ENCODE results near the gene SFSWAP.

Gene SFSWAP

DNA sequence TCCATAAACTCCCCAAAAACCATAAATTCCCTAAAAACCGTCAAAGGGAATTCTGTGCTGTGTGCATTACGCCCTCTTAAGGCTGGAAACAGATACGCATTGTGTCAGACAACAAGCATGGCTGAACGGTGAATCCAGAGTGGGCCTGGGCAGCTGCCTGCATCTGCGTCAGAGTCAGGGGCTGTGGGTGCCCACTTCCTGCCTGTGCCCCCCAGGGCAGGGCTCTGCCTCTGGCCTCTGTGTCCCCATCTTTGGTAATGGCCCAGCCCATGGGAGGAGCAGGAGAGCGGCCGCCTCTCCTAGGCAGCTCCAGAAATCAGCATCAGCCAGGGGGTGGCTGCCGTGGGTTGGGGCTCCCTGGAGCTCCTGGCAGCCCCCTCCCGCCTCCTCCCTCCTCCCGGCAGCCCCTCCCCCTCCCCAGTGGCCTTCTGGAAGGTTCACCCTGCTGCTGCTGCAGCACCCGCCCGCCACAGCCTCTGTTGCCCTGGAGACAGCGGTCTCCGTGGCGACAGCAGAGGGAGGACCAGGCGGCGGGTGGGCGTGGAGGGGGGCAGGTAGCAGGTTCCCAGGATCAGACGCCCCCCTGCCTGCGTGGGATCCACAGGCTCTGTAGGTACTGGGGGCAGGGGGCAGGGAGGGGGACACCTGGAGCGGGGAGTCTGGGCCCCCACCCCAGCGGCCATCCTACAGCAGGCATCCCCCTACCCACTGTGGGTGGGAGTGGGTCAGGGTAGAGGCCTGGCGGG, 123.2 kb downstream of the SFSWAP start:
- no peak; the same call in 2 of the 3 replicates for ATAC-seq
- TF ChIP-seq ZC3H10 (CRISPR knock-in tag; IDR thresholded peaks at IDR 0.05), result no peak
- TF ChIP-seq, protein P1, sequence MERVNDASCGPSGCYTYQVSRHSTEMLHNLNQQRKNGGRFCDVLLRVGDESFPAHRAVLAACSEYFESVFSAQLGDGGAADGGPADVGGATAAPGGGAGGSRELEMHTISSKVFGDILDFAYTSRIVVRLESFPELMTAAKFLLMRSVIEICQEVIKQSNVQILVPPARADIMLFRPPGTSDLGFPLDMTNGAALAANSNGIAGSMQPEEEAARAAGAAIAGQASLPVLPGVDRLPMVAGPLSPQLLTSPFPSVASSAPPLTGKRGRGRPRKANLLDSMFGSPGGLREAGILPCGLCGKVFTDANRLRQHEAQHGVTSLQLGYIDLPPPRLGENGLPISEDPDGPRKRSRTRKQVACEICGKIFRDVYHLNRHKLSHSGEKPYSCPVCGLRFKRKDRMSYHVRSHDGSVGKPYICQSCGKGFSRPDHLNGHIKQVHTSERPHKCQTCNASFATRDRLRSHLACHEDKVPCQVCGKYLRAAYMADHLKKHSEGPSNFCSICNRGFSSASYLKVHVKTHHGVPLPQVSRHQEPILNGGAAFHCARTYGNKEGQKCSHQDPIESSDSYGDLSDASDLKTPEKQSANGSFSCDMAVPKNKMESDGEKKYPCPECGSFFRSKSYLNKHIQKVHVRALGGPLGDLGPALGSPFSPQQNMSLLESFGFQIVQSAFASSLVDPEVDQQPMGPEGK (CRISPR knock-in tag; IDR thresholded peaks at IDR 0.05; ENCODE audit: borderline replicate concordance), result no peak
- TF ChIP-seq, protein P2, sequence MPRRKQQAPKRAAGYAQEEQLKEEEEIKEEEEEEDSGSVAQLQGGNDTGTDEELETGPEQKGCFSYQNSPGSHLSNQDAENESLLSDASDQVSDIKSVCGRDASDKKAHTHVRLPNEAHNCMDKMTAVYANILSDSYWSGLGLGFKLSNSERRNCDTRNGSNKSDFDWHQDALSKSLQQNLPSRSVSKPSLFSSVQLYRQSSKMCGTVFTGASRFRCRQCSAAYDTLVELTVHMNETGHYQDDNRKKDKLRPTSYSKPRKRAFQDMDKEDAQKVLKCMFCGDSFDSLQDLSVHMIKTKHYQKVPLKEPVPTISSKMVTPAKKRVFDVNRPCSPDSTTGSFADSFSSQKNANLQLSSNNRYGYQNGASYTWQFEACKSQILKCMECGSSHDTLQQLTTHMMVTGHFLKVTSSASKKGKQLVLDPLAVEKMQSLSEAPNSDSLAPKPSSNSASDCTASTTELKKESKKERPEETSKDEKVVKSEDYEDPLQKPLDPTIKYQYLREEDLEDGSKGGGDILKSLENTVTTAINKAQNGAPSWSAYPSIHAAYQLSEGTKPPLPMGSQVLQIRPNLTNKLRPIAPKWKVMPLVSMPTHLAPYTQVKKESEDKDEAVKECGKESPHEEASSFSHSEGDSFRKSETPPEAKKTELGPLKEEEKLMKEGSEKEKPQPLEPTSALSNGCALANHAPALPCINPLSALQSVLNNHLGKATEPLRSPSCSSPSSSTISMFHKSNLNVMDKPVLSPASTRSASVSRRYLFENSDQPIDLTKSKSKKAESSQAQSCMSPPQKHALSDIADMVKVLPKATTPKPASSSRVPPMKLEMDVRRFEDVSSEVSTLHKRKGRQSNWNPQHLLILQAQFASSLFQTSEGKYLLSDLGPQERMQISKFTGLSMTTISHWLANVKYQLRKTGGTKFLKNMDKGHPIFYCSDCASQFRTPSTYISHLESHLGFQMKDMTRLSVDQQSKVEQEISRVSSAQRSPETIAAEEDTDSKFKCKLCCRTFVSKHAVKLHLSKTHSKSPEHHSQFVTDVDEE (CRISPR knock-in tag; IDR thresholded peaks at IDR 0.05), result no peak

DNA sequence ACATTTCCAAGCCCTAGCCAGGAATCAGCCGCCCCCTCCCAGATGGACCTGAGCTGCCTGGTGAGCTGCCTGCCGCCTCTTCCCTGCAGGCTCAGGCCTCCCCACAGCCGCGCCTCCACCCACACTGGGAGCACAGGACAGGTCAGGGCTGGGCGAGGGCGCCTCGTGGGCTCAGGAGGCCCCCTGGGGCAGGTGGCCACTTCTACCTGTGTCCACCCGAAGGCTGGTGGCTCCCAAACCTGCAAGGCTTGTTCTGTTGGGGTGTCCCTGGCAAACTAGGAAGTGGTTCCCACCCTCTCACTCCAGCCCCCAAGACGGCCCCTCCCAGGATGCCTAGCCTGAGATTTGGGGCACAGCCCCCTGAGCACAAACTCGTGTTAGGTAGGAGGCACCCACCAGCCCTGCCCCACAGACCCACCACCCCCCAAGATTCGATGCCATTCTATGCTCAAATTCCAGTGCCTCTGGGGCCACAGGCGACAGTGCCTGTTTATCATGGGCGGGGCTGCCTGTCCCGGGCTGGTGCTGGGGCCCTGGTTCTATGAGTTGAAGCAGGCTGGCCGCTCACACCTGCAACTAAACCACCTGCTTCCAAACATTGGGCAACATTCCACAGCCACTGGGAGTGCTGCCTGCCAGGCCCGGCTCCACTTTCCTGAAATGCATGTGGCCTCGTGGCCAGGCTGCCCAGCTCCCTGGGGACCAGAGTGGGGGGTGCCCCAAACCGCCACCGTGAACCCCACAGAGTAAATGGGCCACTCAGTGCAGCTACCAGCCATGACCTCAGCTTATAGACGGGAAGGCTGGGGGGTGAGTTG, 124.1 kb downstream of the SFSWAP start:
- no peak for ATAC-seq

DNA sequence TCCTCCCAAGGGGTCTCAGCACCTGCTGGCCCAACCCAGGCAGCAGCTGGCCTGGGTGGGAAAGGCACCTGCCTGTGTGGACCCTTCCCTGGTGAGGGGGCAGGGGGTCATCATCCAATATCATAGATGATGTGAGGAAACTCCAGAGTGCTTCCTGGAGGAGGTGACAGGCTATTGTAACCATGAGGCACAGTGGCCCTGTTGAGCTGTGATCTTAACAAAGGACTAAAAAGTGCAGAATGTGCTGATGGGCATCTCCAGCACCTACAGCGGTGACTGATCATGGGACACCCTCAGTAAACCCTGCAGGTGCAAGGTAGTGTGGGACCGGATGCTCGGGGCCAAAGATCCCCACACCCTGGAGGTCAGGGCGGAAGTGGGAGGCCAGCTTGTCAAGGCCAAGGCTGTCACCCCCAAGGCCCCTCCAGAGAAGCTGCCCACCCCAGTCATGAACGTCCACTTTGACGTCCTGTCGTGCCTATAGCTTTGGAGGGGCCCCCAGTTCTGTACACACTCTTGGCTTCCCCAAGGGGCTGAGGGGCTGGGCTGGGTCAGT, 124.8 kb downstream of the SFSWAP start:
- no peak for ATAC-seq
- TF ChIP-seq, protein P2 (CRISPR knock-in tag; IDR thresholded peaks at IDR 0.05), result no peak
- TF ChIP-seq ZNF565 (CRISPR knock-in tag; conservative IDR thresholded peaks at IDR 0.05; ENCODE audit: low read depth) (no peak), CSDC2 (CRISPR knock-in tag; IDR thresholded peaks at IDR 0.05) (no peak), PPARA (CRISPR knock-in tag; IDR thresholded peaks at IDR 0.05; ENCODE audit: borderline replicate concordance) (no peak), TCF4 (CRISPR knock-in tag; IDR thresholded peaks at IDR 0.05; ENCODE audit: borderline replicate concordance) (no peak), ZFP30 (CRISPR knock-in tag; IDR thresholded peaks at IDR 0.05) (no peak)
- TF ChIP-seq, protein P3, sequence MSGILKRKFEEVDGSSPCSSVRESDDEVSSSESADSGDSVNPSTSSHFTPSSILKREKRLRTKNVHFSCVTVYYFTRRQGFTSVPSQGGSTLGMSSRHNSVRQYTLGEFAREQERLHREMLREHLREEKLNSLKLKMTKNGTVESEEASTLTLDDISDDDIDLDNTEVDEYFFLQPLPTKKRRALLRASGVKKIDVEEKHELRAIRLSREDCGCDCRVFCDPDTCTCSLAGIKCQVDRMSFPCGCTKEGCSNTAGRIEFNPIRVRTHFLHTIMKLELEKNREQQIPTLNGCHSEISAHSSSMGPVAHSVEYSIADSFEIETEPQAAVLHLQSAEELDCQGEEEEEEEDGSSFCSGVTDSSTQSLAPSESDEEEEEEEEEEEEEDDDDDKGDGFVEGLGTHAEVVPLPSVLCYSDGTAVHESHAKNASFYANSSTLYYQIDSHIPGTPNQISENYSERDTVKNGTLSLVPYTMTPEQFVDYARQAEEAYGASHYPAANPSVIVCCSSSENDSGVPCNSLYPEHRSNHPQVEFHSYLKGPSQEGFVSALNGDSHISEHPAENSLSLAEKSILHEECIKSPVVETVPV (CRISPR knock-in tag; IDR thresholded peaks at IDR 0.05), result no peak

More for the DNA sequence above, 124.1 kb downstream of the SFSWAP start:
- TF ChIP-seq, protein P4, sequence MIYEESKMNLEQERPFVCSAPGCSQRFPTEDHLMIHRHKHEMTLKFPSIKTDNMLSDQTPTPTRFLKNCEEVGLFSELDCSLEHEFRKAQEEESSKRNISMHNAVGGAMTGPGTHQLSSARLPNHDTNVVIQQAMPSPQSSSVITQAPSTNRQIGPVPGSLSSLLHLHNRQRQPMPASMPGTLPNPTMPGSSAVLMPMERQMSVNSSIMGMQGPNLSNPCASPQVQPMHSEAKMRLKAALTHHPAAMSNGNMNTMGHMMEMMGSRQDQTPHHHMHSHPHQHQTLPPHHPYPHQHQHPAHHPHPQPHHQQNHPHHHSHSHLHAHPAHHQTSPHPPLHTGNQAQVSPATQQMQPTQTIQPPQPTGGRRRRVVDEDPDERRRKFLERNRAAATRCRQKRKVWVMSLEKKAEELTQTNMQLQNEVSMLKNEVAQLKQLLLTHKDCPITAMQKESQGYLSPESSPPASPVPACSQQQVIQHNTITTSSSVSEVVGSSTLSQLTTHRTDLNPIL (CRISPR knock-in tag; IDR thresholded peaks at IDR 0.05; ENCODE audit: low read depth), result no peak
- no peak for TF ChIP-seq TCF4 (CRISPR knock-in tag; IDR thresholded peaks at IDR 0.05; ENCODE audit: borderline replicate concordance)
- TF ChIP-seq, protein P5, sequence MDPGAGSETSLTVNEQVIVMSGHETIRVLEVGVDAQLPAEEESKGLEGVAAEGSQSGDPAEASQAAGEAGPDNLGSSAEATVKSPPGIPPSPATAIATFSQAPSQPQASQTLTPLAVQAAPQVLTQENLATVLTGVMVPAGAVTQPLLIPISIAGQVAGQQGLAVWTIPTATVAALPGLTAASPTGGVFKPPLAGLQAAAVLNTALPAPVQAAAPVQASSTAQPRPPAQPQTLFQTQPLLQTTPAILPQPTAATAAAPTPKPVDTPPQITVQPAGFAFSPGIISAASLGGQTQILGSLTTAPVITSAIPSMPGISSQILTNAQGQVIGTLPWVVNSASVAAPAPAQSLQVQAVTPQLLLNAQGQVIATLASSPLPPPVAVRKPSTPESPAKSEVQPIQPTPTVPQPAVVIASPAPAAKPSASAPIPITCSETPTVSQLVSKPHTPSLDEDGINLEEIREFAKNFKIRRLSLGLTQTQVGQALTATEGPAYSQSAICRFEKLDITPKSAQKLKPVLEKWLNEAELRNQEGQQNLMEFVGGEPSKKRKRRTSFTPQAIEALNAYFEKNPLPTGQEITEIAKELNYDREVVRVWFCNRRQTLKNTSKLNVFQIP (CRISPR knock-in tag; IDR thresholded peaks at IDR 0.05; ENCODE audit: borderline replicate concordance, low read depth), result no peak
- TF ChIP-seq, protein P1 (CRISPR knock-in tag; IDR thresholded peaks at IDR 0.05; ENCODE audit: borderline replicate concordance), result no peak
- TF ChIP-seq SNAI2 (CRISPR knock-in tag; IDR thresholded peaks at IDR 0.05), result no peak
- no peak for TF ChIP-seq ZC3H10 (CRISPR knock-in tag; IDR thresholded peaks at IDR 0.05)
- TF ChIP-seq RARB (CRISPR knock-in tag; IDR thresholded peaks at IDR 0.05), result no peak
- TF ChIP-seq, protein P3 (CRISPR knock-in tag; IDR thresholded peaks at IDR 0.05), result no peak
- TF ChIP-seq CSDC2 (CRISPR knock-in tag; IDR thresholded peaks at IDR 0.05), result no peak
- no peak for TF ChIP-seq ZFP30 (CRISPR knock-in tag; IDR thresholded peaks at IDR 0.05)
- no peak for TF ChIP-seq ZNF70 (CRISPR knock-in tag; IDR thresholded peaks at IDR 0.05)
- no peak for TF ChIP-seq ESRRG (CRISPR knock-in tag; IDR thresholded peaks at IDR 0.05)
- no peak for TF ChIP-seq ZNF8 (CRISPR knock-in tag; IDR thresholded peaks at IDR 0.05)
- no peak for TF ChIP-seq ISL1 (CRISPR knock-in tag; IDR thresholded peaks at IDR 0.05)

All from SK-N-SH treated with all-trans-retinoic acid at 6 μM for 48 hours (cell line).